SK-N-SH treated with all-trans-retinoic acid at 6 μM for 48 hours (cell line): Measurements from ENCODE around the gene PTOV1.

ENCODE experiments used
- ARNTL ChIP-seq: fragments of 450-650 bp; formaldehyde crosslinking; IDR thresholded peaks from 2 replicates; pipeline ENCODE4 v1.5.0; 2020; ENCODE audit warnings: low read depth, mild to moderate bottlenecking, moderate library complexity, borderline replicate concordance
- BACH2 ChIP-seq: fragments of 250-450 bp; sonication (Bioruptor Pico); IDR thresholded peaks from 2 replicates; pipeline ENCODE4 v1.9.0; 2021; ENCODE audit warnings: mild to moderate bottlenecking, borderline replicate concordance
- CREB5 ChIP-seq: fragments of 250-450 bp; sonication (Bioruptor Pico); IDR thresholded peaks from 2 replicates; pipeline ENCODE4 v1.5.1; 2020; ENCODE audit warnings: low read depth, mild to moderate bottlenecking, moderate library complexity
- CSDC2 ChIP-seq: fragments of 250-450 bp; sonication (Bioruptor Pico); IDR thresholded peaks from 2 replicates; pipeline ENCODE4 v1.5.0; 2020; ENCODE audit warnings: mild to moderate bottlenecking, moderate library complexity
- OSR1 ChIP-seq: fragments of 250-450 bp; sonication (Bioruptor Pico); IDR thresholded peaks from 2 replicates; pipeline ENCODE4 v1.8.0; 2022; ENCODE audit warnings: moderate library complexity, mild to moderate bottlenecking, inconsistent platforms
- PATZ1 ChIP-seq: fragments of 250-450 bp; sonication (Bioruptor Pico); IDR thresholded peaks from 2 replicates; pipeline ENCODE4 v1.8.0; 2020; ENCODE audit warnings: mild to moderate bottlenecking, moderate library complexity, borderline replicate concordance
- RARB ChIP-seq: fragments of 250-450 bp; sonication (Bioruptor Pico); IDR thresholded peaks from 2 replicates; pipeline ENCODE4 v1.8.0; 2021; ENCODE audit warnings: mild to moderate bottlenecking, moderate library complexity
- TOX ChIP-seq: fragments of 250-450 bp; sonication (Bioruptor Pico); IDR thresholded peaks from 2 replicates; pipeline ENCODE4 v1.8.0; 2021; ENCODE audit warnings: mild to moderate bottlenecking, moderate library complexity, borderline replicate concordance
- TSHZ2 ChIP-seq: fragments of 250-450 bp; sonication (Bioruptor Pico); IDR thresholded peaks from 2 replicates; pipeline ENCODE4 v1.5.0; 2020; ENCODE audit warnings: mild to moderate bottlenecking, moderate library complexity
- ZC3H10 ChIP-seq: fragments of 250-450 bp; sonication (Bioruptor Pico); IDR thresholded peaks from 2 replicates; pipeline ENCODE4 v1.5.1; 2021; ENCODE audit warnings: mild to moderate bottlenecking, moderate library complexity
- ZFP3 ChIP-seq: fragments of 250-450 bp; sonication (Bioruptor Pico); IDR thresholded peaks from 2 replicates; pipeline ENCODE4 v1.5.0; 2020; ENCODE audit warnings: mild to moderate bottlenecking, moderate library complexity
- ZFP30 ChIP-seq: fragments of 450-650 bp; formaldehyde crosslinking; IDR thresholded peaks from 2 replicates; pipeline ENCODE4 v1.5.0; 2022; ENCODE audit warnings: mild to moderate bottlenecking, moderate library complexity

- TF ChIP-seq ARNTL: no peak
- TF ChIP-seq PATZ1: no peak
- TF ChIP-seq CSDC2: no peak
- no peak for TF ChIP-seq BACH2 (CRISPR knock-in tag)
- TF ChIP-seq TSHZ2 (CRISPR knock-in tag): no peak
- TF ChIP-seq ZFP3 (CRISPR knock-in tag): no peak
- TF ChIP-seq TOX: no peak
- no peak for TF ChIP-seq ZFP30 (CRISPR knock-in tag)
- no peak for TF ChIP-seq RARB (CRISPR knock-in tag)
- TF ChIP-seq CREB5: no peak
- no peak for TF ChIP-seq OSR1
- no peak for TF ChIP-seq ZC3H10 (CRISPR knock-in tag)
Measured at GRCh38 chr19:49847731-49848696, 2.9 kb upstream of the PTOV1 start.
